ENCODE results near the gene CECR2.
"Not testable (repeated sequence)": the region's sequence is repeated elsewhere in the genome, so short reads cannot be mapped to it uniquely, and the experiment has no call there.

The CECR2 gene

GRCh38 chr22:17554814-17555213 is 185.6 kb downstream of the CECR2 start:
- no peak for TF ChIP-seq CTCF (IDR thresholded peaks at IDR 0.05; ENCODE audit: insufficient read depth, low read depth, low read length, missing control alignments)
- DNase-seq (ENCODE audit: low read depth) = no peak
- H3K4me3 ChIP-seq (ENCODE audit: low read length) = no peak overlapping the region

GRCh38 chr22:17559188-17559587 is 189.9 kb downstream of the CECR2 start:
- TF ChIP-seq CTCF (IDR thresholded peaks at IDR 0.05; ENCODE audit: insufficient read depth, low read depth, low read length, missing control alignments) = no peak
- no peak overlapping the region for H3K4me3 ChIP-seq (ENCODE audit: low read length)
- no peak for DNase-seq (ENCODE audit: low read depth)

GRCh38 chr22:17562906-17563870 is 193.9 kb downstream of the CECR2 start, which contains the start of gene SLC25A18:
SLC25A18 (plus strand) TSS chr22:17563498; CDS start chr22:17579945, 16,447 bp downstream.
- H3K4me3 ChIP-seq (ENCODE audit: low read length) = no peak within 1 kb of the TSS
- no peak for TF ChIP-seq CTCF (IDR thresholded peaks at IDR 0.05; ENCODE audit: insufficient read depth, low read depth, low read length, missing control alignments)

GRCh38 chr22:17563936-17564391 is 194.7 kb downstream of the CECR2 start:
- no peak overlapping the region for H3K4me3 ChIP-seq (ENCODE audit: low read length)
- no peak for DNase-seq (ENCODE audit: low read depth)
- TF ChIP-seq CTCF (IDR thresholded peaks at IDR 0.05; ENCODE audit: insufficient read depth, low read depth, low read length, missing control alignments) = no peak

More at GRCh38 chr22:17562906-17563870, 193.9 kb downstream of the CECR2 start, which contains the start of gene SLC25A18:
- DNase-seq (ENCODE audit: low read depth) = no peak

- not testable (repeated sequence) for DNase-seq (ENCODE audit: low read depth); H3K4me3 ChIP-seq (ENCODE audit: low read length)
These were observed 196.9 kb downstream of the CECR2 start for GRCh38 chr22:17566016-17566687.

GRCh38 chr22:17566776-17567175 is 197.5 kb downstream of the CECR2 start:
- TF ChIP-seq CTCF (IDR thresholded peaks at IDR 0.05; ENCODE audit: insufficient read depth, low read depth, low read length, missing control alignments) = no peak
- no peak overlapping the region for H3K4me3 ChIP-seq (ENCODE audit: low read length)
- no peak for DNase-seq (ENCODE audit: low read depth)

- H3K4me3 ChIP-seq (ENCODE audit: low read length) = no peak overlapping the region
- TF ChIP-seq CTCF (IDR thresholded peaks at IDR 0.05; ENCODE audit: insufficient read depth, low read depth, low read length, missing control alignments) = no peak
- DNase-seq (ENCODE audit: low read depth) = no peak
These were observed 200.8 kb downstream of the CECR2 start for GRCh38 chr22:17569971-17570511.
